Fibroblast of lung (primary cell): ENCODE measurements around the gene RNF19B.

Experiments used
- EZH2 ChIP-seq: IDR thresholded peaks from 2 replicates; pipeline ENCODE4 v1.5.1; 2012; ENCODE audit warnings: low read length, control low read depth, mild to moderate bottlenecking; ENCODE audit errors: missing control alignments
- TF ChIP-seq, protein P1 (sequence below), 2 donors: IDR thresholded peaks in 1 of 2; conservative IDR thresholded peaks in 1 of 2; 1 replicate in 1 of 2; 2 replicates in 1 of 2; pipeline ENCODE4 v1.5.1; 2011 to 2012; ENCODE audit warnings: low read length in 2 of 2, control low read depth in 1 of 2, inconsistent platforms in 1 of 2, low read depth in 1 of 2, mild to moderate bottlenecking in 1 of 2

DNA sequence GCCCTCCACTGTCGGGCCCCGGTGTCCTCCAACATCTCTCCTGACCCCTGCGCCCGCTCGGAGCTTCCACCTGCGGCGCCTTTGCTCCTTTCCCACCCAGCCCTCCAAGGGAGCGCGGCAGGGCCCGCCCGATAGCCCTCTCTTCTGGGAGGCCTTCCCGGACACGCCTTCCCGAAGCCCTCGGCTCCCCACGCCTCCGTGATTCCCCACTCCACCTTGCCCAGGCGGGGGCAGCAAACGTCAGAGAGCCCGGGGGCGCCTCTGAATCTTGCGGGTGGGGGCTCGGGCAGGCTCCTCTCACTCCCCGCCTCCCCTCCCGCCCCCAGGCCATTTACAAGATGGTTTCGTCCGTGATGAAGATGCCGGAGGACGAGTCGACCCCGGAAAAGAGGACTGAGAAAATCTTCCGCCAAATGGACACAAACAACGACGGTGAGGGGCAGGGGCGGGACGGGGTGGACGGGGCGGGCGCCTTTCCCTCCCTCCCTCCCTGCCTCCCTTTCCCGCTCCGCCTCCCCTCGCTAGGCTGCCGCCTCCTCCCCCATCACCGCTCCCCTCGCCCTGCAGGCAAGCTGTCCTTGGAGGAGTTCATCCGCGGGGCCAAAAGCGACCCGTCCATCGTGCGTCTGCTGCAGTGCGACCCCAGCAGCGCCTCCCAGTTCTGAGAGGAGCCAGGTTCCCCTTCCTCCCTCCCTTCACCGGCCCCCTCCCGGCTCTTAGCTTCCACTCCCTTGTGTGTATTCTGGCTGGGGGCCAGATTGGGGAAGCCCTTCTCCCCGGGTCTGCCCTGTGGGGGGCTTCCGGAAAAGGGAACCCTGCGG, 71.2 kb downstream of the RNF19B start:
- TF ChIP-seq, protein P1, sequence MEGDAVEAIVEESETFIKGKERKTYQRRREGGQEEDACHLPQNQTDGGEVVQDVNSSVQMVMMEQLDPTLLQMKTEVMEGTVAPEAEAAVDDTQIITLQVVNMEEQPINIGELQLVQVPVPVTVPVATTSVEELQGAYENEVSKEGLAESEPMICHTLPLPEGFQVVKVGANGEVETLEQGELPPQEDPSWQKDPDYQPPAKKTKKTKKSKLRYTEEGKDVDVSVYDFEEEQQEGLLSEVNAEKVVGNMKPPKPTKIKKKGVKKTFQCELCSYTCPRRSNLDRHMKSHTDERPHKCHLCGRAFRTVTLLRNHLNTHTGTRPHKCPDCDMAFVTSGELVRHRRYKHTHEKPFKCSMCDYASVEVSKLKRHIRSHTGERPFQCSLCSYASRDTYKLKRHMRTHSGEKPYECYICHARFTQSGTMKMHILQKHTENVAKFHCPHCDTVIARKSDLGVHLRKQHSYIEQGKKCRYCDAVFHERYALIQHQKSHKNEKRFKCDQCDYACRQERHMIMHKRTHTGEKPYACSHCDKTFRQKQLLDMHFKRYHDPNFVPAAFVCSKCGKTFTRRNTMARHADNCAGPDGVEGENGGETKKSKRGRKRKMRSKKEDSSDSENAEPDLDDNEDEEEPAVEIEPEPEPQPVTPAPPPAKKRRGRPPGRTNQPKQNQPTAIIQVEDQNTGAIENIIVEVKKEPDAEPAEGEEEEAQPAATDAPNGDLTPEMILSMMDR (conservative IDR thresholded peaks at IDR 0.05 in 1 of 2, IDR thresholded peaks at IDR 0.05 in 1 of 2; ENCODE audit: low read depth in 1 of 2, low read length in 2 of 2), result no peak
- no peak for TF ChIP-seq EZH2
